Neural cell (in vitro differentiated cells): Measurements from ENCODE around the gene ERC2. TPM values are rescaled to one million over a fixed set of nuclear protein-coding genes. Genes with fewer than 3 reads are reported as not detected.

Experiments used
- H2AFZ ChIP-seq: fragments of 200-600, 300-800 bp; sonication (generic), shearing (Covaris generic); 2 replicates; pipeline ENCODE4 v1.6.0; 2014; ENCODE audit warnings: low read depth, mild to moderate bottlenecking, antibody characterized with exemption, low read length, moderate library complexity
- H3F3A ChIP-seq: fragments of 200-600 bp; shearing (Covaris generic); 2 replicates; pipeline ENCODE4 v1.6.1; 2016; ENCODE audit warnings: mild to moderate bottlenecking, moderate library complexity, mixed read lengths, antibody characterized with exemption, low read length; ENCODE audit not compliant: insufficient read depth, poor library complexity, severe bottlenecking
- H3K27ac ChIP-seq: fragments of 200-600, 300-800 bp; sonication (generic), shearing (Covaris generic); 2 replicates; pipeline ENCODE4 v1.5.1; 2014; ENCODE audit warnings: mild to moderate bottlenecking, low read length, moderate library complexity
- H3K27me3 ChIP-seq: fragments of 300-800, 200-600 bp; sonication (generic), shearing (Covaris generic); 2 replicates; pipeline ENCODE4 v1.6.0; 2014; ENCODE audit warnings: mild to moderate bottlenecking, low read depth, low read length, moderate library complexity; ENCODE audit not compliant: insufficient read depth
- H3K36me3 ChIP-seq: fragments of 300-800, 200-600 bp; sonication (generic), shearing (Covaris generic); 2 replicates; pipeline ENCODE4 v1.5.1; 2014; ENCODE audit warnings: mild to moderate bottlenecking, antibody characterized with exemption, low read length, moderate library complexity; ENCODE audit not compliant: insufficient read depth
- H3K4me2 ChIP-seq: fragments of 300-800, 200-600 bp; sonication (generic), shearing (Covaris generic); 2 replicates; pipeline ENCODE4 v1.6.0; 2014; ENCODE audit warnings: mild to moderate bottlenecking, low read length
- H3K4me3 ChIP-seq: fragments of 300-800, 200-600 bp; sonication (generic), shearing (Covaris generic); 2 replicates; pipeline ENCODE4 v1.5.1; 2014; ENCODE audit warnings: mild to moderate bottlenecking, low read length, moderate library complexity
- H3K79me2 ChIP-seq: fragments of 200-600 bp; shearing (Covaris generic); replicated peaks from 2 replicates; pipeline ENCODE4 v1.6.0; 2014; ENCODE audit warnings: mild to moderate bottlenecking, low read length, moderate library complexity; ENCODE audit not compliant: insufficient read depth
- H3K9ac ChIP-seq: fragments of 300-800, 200-600 bp; sonication (generic), shearing (Covaris generic); 2 replicates; pipeline ENCODE4 v1.6.1; 2016; ENCODE audit warnings: mild to moderate bottlenecking, low read length, mixed read lengths
- H3K9me2 ChIP-seq: fragments of 200-600 bp; shearing (Covaris generic); 2 replicates; pipeline ENCODE4 v1.6.1; 2016; ENCODE audit warnings: mild to moderate bottlenecking, low read length, mixed read lengths; ENCODE audit not compliant: insufficient read depth
- H3K9me3 ChIP-seq: fragments of 200-600, 300-800 bp; sonication (generic), shearing (Covaris generic); 2 replicates; pipeline ENCODE4 v1.6.1; 2016; ENCODE audit warnings: mild to moderate bottlenecking, mixed run types, low read length, moderate library complexity, mixed read lengths
- H4K20me1 ChIP-seq: fragments of 200-600 bp; shearing (Covaris generic); 2 replicates; pipeline ENCODE4 v1.6.1; 2016; ENCODE audit warnings: mild to moderate bottlenecking, mixed run types; ENCODE audit not compliant: insufficient read depth
- CTCF ChIP-seq: fragments of 450-650 bp; IDR thresholded peaks from 2 replicates; pipeline ENCODE4 v1.5.1; 2014; ENCODE audit warnings: antibody characterized with exemption, mild to moderate bottlenecking, moderate library complexity; ENCODE audit not compliant: poor library complexity, severe bottlenecking
- EP300 ChIP-seq: fragments of 450-650 bp; conservative IDR thresholded peaks from 2 replicates; pipeline ENCODE4 v1.6.1; 2014; ENCODE audit warnings: antibody characterized with exemption, mild to moderate bottlenecking, moderate library complexity; ENCODE audit not compliant: poor library complexity, severe bottlenecking
- MXI1 ChIP-seq: fragments of 450-650 bp; conservative IDR thresholded peaks from 2 replicates; pipeline ENCODE4 v1.6.1; 2014; ENCODE audit warnings: antibody characterized with exemption, mild to moderate bottlenecking; ENCODE audit not compliant: poor library complexity, severe bottlenecking
- POLR2AphosphoS5 ChIP-seq: IDR thresholded peaks from 2 replicates; pipeline ENCODE4 v1.6.1; 2012
- RAD21 ChIP-seq: fragments of 450-650 bp; conservative IDR thresholded peaks from 2 replicates; pipeline ENCODE4 v1.6.1; 2014; ENCODE audit warnings: antibody characterized with exemption, mild to moderate bottlenecking, moderate library complexity
- SMC3 ChIP-seq: fragments of 450-650 bp; conservative IDR thresholded peaks from 2 replicates; pipeline ENCODE4 v1.6.1; 2014; ENCODE audit warnings: antibody characterized with exemption, mild to moderate bottlenecking, moderate library complexity; ENCODE audit not compliant: poor library complexity
- polyA plus RNA-seq: library from polyadenylated mRNA; depleted of rRNA; stranded (reverse); fragments of >200 nt; gene quantifications from 2 replicates; pipeline ENCODE4 v1.2.3, GENCODE V29; 2014

Gene ERC2
- polyA plus RNA-seq, 1 donor from 2014 or later: 60.4 TPM

GRCh38 chr3:55765906-55766701 is 702.2 kb downstream of the ERC2 start:
- no peaks in the 10 kb centered on the region for H3K79me2 ChIP-seq
- H3K27ac ChIP-seq: no peak overlapping the region
- TF ChIP-seq MXI1: no peak
- TF ChIP-seq CTCF: no peak
- no peak for TF ChIP-seq RAD21
- TF ChIP-seq SMC3: no peak
- no peak for TF ChIP-seq POLR2AphosphoS5
- no peaks in the 10 kb centered on the region for H3K9me3 ChIP-seq
- no peaks in the 10 kb centered on the region for H3K36me3 ChIP-seq
- no peaks in the 10 kb centered on the region for H3K9me2 ChIP-seq
- H2AFZ ChIP-seq: no peak overlapping the region
- H3F3A ChIP-seq: no peaks in the 10 kb centered on the region
- no peak overlapping the region for H3K4me2 ChIP-seq
- H4K20me1 ChIP-seq: no peaks in the 10 kb centered on the region
- H3K9ac ChIP-seq: no peak overlapping the region
- H3K27me3 ChIP-seq: no peaks in the 10 kb centered on the region
- peak overlapping the region; percentile 0 for H3K4me3 ChIP-seq

GRCh38 chr3:55765398-55765797 is 702.9 kb downstream of the ERC2 start:
- Histone ChIP-seq H3K79me2 (no peaks in the 10 kb centered on the region), H3K4me2 (no peak overlapping the region), H2AFZ (no peak overlapping the region), H3K27me3 (no peaks in the 10 kb centered on the region), H3F3A (no peaks in the 10 kb centered on the region), H3K36me3 (no peaks in the 10 kb centered on the region), H4K20me1 (no peaks in the 10 kb centered on the region), H3K9me3 (no peaks in the 10 kb centered on the region), H3K4me3 (peak overlapping the region; percentile 0), H3K27ac (no peak overlapping the region), H3K9ac (no peak overlapping the region), H3K9me2 (no peaks in the 10 kb centered on the region)
- TF ChIP-seq EP300: no peak

- no peak overlapping the region for H3K9ac ChIP-seq
- no peak for TF ChIP-seq CTCF
- H2AFZ ChIP-seq: no peak overlapping the region
- H3K27ac ChIP-seq: no peak overlapping the region
- H3K79me2 ChIP-seq: no peaks in the 10 kb centered on the region
- no peaks in the 10 kb centered on the region for H3K27me3 ChIP-seq
- H3K36me3 ChIP-seq: no peaks in the 10 kb centered on the region
- H3K9me2 ChIP-seq: no peaks in the 10 kb centered on the region
- H3F3A ChIP-seq: no peaks in the 10 kb centered on the region
- no peaks in the 10 kb centered on the region for H4K20me1 ChIP-seq
- no peak overlapping the region for H3K4me2 ChIP-seq
- H3K4me3 ChIP-seq: no peak overlapping the region
- no peaks in the 10 kb centered on the region for H3K9me3 ChIP-seq
These were observed 711.3 kb downstream of the ERC2 start for GRCh38 chr3:55756976-55757375.
